ENCODE measurements around the gene LRP6.

- no peak for TF ChIP-seq MAX (IDR thresholded peaks at IDR 0.05)
- no peak for TF ChIP-seq REST (IDR thresholded peaks at IDR 0.05; ENCODE audit: low read depth)
- TF ChIP-seq TAF1 (IDR thresholded peaks at IDR 0.05; ENCODE audit: low read depth) = no peak
- no peak for TF ChIP-seq CREB1 (IDR thresholded peaks at IDR 0.05; ENCODE audit: low read depth)
- TF ChIP-seq TCF12 (IDR thresholded peaks at IDR 0.05; ENCODE audit: low read depth) = no peak
- no peak for TF ChIP-seq NFIC (IDR thresholded peaks at IDR 0.05)
- TF ChIP-seq EP300 (IDR thresholded peaks at IDR 0.05; ENCODE audit: borderline replicate concordance) = no peak
- TF ChIP-seq YY1 (IDR thresholded peaks at IDR 0.05; ENCODE audit: low read depth) = no peak
- no peak for TF ChIP-seq RAD21 (IDR thresholded peaks at IDR 0.05; ENCODE audit: low read depth)
- no peak for TF ChIP-seq EGR1 (IDR thresholded peaks at IDR 0.05)
- no peak for TF ChIP-seq TEAD4 (IDR thresholded peaks at IDR 0.05)
- no peak for TF ChIP-seq FOXM1 (IDR thresholded peaks at IDR 0.05; ENCODE audit: borderline replicate concordance, low read depth)
Measured at GRCh38 chr12:12133259-12133658, 133.6 kb downstream of the LRP6 start.

All from Ishikawa (cell line).